HEK293 (cell line): ENCODE measurements around the gene RER1.

Experiments
- AEBP2 ChIP-seq: fragments of 450-650 bp; formaldehyde crosslinking; IDR thresholded peaks from 2 replicates; pipeline ENCODE4 v1.5.1; 2016; ENCODE audit warnings: missing biosample characterization, missing genetic modification characterization, borderline replicate concordance
- CTCF ChIP-seq: fragments of 450-650 bp; formaldehyde crosslinking; IDR thresholded peaks from 2 replicates; pipeline ENCODE4 v1.5.1; 2016; ENCODE audit warnings: missing biosample characterization, missing genetic modification characterization
- KLF16 ChIP-seq: fragments of 450-650 bp; formaldehyde crosslinking; IDR thresholded peaks from 2 replicates; pipeline ENCODE4 v1.5.1; 2017; ENCODE audit warnings: missing biosample characterization, missing genetic modification characterization
- REST ChIP-seq: fragments of 450-650 bp; formaldehyde crosslinking; IDR thresholded peaks from 2 replicates; pipeline ENCODE4 v1.5.1; 2016; ENCODE audit warnings: missing biosample characterization, missing genetic modification characterization
- SP3 ChIP-seq: fragments of 450-650 bp; formaldehyde crosslinking; IDR thresholded peaks from 2 replicates; pipeline ENCODE4 v1.5.1; 2016; ENCODE audit warnings: missing biosample characterization, missing genetic modification characterization
- TCF7L2 ChIP-seq: IDR thresholded peaks from 2 replicates; pipeline ENCODE4 v1.6.1; 2011; ENCODE audit warnings: low read depth, mild to moderate bottlenecking, inconsistent platforms, low read length, moderate library complexity, borderline replicate concordance
- ZBTB7A ChIP-seq: fragments of 450-650 bp; formaldehyde crosslinking; IDR thresholded peaks from 2 replicates; pipeline ENCODE4 v1.5.1; 2016; ENCODE audit warnings: low read depth, missing biosample characterization, missing genetic modification characterization
- ZNF121 ChIP-seq: fragments of 450-650 bp; formaldehyde crosslinking; IDR thresholded peaks from 2 replicates; pipeline ENCODE4 v1.5.1; 2016; ENCODE audit warnings: missing biosample characterization, missing genetic modification characterization
- ZNF184 ChIP-seq: fragments of 450-650 bp; IDR thresholded peaks from 2 replicates; pipeline ENCODE4 v1.5.1; 2018; ENCODE audit warnings: missing biosample characterization, mild to moderate bottlenecking, missing genetic modification characterization
- ZNF302 ChIP-seq: fragments of 450-650 bp; formaldehyde crosslinking; IDR thresholded peaks from 2 replicates; pipeline ENCODE4 v1.5.1; 2016; ENCODE audit warnings: missing biosample characterization, missing genetic modification characterization, low read depth
- ZNF544 ChIP-seq: fragments of 450-650 bp; formaldehyde crosslinking; IDR thresholded peaks from 2 replicates; pipeline ENCODE4 v1.5.0; 2017; ENCODE audit warnings: missing biosample characterization, missing genetic modification characterization
- ZNF747 ChIP-seq: fragments of 450-650 bp; formaldehyde crosslinking; IDR thresholded peaks from 2 replicates; pipeline ENCODE4 v1.5.1; 2016; ENCODE audit warnings: missing biosample characterization, missing genetic modification characterization
- ZNF776 ChIP-seq: fragments of 450-650 bp; formaldehyde crosslinking; IDR thresholded peaks from 2 replicates; pipeline ENCODE4 v1.5.0; 2017; ENCODE audit warnings: missing biosample characterization, missing genetic modification characterization, borderline replicate concordance

- no peak for TF ChIP-seq ZNF302 (tag by site-specific recombination)
- no peak for TF ChIP-seq ZNF776 (tag by site-specific recombination)
- no peak for TF ChIP-seq ZNF544
- TF ChIP-seq ZNF121 (tag by site-specific recombination) = no peak
- no peak for TF ChIP-seq KLF16 (tag by site-specific recombination)
- TF ChIP-seq AEBP2 (tag by site-specific recombination) = no peak
- TF ChIP-seq TCF7L2 = no peak
- TF ChIP-seq ZNF747 (tag by site-specific recombination) = no peak
- TF ChIP-seq REST (tag by site-specific recombination) = no peak
- no peak for TF ChIP-seq ZNF184
- TF ChIP-seq ZBTB7A = no peak
- TF ChIP-seq CTCF = no peak
- no peak for TF ChIP-seq SP3 (tag by site-specific recombination)
Observed at GRCh38 chr1:2373551-2374251, 17.9 kb upstream of the RER1 start.
